ENCODE results near the gene ARHGAP28. TPM values are rescaled to one million over a fixed set of nuclear protein-coding genes. Genes with fewer than 3 reads are reported as not detected.

The ARHGAP28 gene
- total and polyA plus RNA-seq, 2 of the 13 experiments (the other 11 are each of a cell fraction or from before 2014, with no cell fraction given) = not detected

- DNase-seq (ENCODE audit: low spot score) = no peak
- intact Hi-C loops (cut with micrococcal nuclease; ENCODE audit: unreplicated experiment) = no loop called here
- Histone ChIP-seq H3K4me3 (replicated peaks in 1 of 3; ENCODE audit: insufficient read depth in 1 of 3, low read depth in 2 of 3, low read length in 3 of 3) (no peak overlapping the region), H4K20me1 (ENCODE audit: insufficient read depth, low read length) (no peaks in the 10 kb centered on the region), H3K4me1 (ENCODE audit: insufficient read depth, low read length) (peaks cover 29% of the 10 kb centered on the region), H3K27ac (ENCODE audit: extremely low read length, insufficient read depth, low read length) (no peak overlapping the region), H3K9ac (ENCODE audit: insufficient read depth, low read depth, low read length) (no peak overlapping the region), H2AFZ (ENCODE audit: low read length) (no peak overlapping the region), H3K36me3 (replicated peaks in 1 of 2; ENCODE audit: control insufficient read depth in 1 of 2, insufficient read depth in 2 of 2, low read length in 2 of 2) (no peaks in the 10 kb centered on the region), H3K4me2 (ENCODE audit: low read depth, low read length) (0 out of 2 replicates have a peak overlapping the region, but pooled peaks have one; percentile 2), H3K27me3 (ENCODE audit: control insufficient read depth in 1 of 2, insufficient read depth in 2 of 2, low read length in 2 of 2) (no peaks in the 10 kb centered on the region), H3K79me2 (ENCODE audit: insufficient read depth, low read length) (no peaks in the 10 kb centered on the region), H3K9me3 (ENCODE audit: low read length) (no peaks in the 10 kb centered on the region)
- 75% methylated on average over 3 of the region's 3 CpGs for WGBS (ENCODE audit: low lambda C conversion rate)
- FAIRE-seq = no peak
- in situ Hi-C loops (cut with HindIII; ENCODE audit: extremely low pct_ligation_motif_present, low pct_unique_long_range_greater_than_20kb) = no loop called here
- ChIA-PET POLR2A (no interaction called here), CTCF (ENCODE audit: low intra/inter-chr PET ratio, low total read pairs) (no interaction called here)
- no peak for ATAC-seq
- BruUV-seq (replicated peaks) = no TSS peak
- TF ChIP-seq PRDM10 (CRISPR knock-in tag; IDR thresholded peaks at IDR 0.05; ENCODE audit: low read depth) (no peak), AHR (CRISPR knock-in tag; IDR thresholded peaks at IDR 0.05) (no peak), GATA4 (IDR thresholded peaks at IDR 0.05; ENCODE audit: borderline replicate concordance, low read depth) (no peak), NR2F2 (IDR thresholded peaks at IDR 0.05; ENCODE audit: borderline replicate concordance, low read depth) (no peak), HHEX (CRISPR knock-in tag; IDR thresholded peaks at IDR 0.05) (no peak), ZNF564 (CRISPR knock-in tag; IDR thresholded peaks at IDR 0.05) (no peak), ZNF776 (CRISPR knock-in tag; IDR thresholded peaks at IDR 0.05) (no peak), FLYWCH1 (CRISPR knock-in tag; IDR thresholded peaks at IDR 0.05) (no peak), ATF3 (CRISPR knock-in tag; IDR thresholded peaks at IDR 0.05) (no peak), PHF21A (CRISPR knock-in tag; IDR thresholded peaks at IDR 0.05) (no peak), PHF5A (CRISPR knock-in tag; IDR thresholded peaks at IDR 0.05; ENCODE audit: low read depth, unreplicated experiment) (no peak), FOXP1 (IDR thresholded peaks at IDR 0.05) (no peak), FOXP1 (CRISPR knock-in tag; IDR thresholded peaks at IDR 0.05) (no peak), STAT5B (CRISPR knock-in tag; IDR thresholded peaks at IDR 0.05) (no peak), KDM5B (CRISPR knock-in tag; IDR thresholded peaks at IDR 0.05; ENCODE audit: borderline replicate concordance) (no peak)
- TF ChIP-seq, protein P1, sequence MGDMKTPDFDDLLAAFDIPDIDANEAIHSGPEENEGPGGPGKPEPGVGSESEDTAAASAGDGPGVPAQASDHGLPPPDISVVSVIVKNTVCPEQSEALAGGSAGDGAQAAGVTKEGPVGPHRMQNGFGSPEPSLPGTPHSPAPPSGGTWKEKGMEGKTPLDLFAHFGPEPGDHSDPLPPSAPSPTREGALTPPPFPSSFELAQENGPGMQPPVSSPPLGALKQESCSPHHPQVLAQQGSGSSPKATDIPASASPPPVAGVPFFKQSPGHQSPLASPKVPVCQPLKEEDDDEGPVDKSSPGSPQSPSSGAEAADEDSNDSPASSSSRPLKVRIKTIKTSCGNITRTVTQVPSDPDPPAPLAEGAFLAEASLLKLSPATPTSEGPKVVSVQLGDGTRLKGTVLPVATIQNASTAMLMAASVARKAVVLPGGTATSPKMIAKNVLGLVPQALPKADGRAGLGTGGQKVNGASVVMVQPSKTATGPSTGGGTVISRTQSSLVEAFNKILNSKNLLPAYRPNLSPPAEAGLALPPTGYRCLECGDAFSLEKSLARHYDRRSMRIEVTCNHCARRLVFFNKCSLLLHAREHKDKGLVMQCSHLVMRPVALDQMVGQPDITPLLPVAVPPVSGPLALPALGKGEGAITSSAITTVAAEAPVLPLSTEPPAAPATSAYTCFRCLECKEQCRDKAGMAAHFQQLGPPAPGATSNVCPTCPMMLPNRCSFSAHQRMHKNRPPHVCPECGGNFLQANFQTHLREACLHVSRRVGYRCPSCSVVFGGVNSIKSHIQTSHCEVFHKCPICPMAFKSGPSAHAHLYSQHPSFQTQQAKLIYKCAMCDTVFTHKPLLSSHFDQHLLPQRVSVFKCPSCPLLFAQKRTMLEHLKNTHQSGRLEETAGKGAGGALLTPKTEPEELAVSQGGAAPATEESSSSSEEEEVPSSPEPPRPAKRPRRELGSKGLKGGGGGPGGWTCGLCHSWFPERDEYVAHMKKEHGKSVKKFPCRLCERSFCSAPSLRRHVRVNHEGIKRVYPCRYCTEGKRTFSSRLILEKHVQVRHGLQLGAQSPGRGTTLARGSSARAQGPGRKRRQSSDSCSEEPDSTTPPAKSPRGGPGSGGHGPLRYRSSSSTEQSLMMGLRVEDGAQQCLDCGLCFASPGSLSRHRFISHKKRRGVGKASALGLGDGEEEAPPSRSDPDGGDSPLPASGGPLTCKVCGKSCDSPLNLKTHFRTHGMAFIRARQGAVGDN (CRISPR knock-in tag; IDR thresholded peaks at IDR 0.05) = no peak
- TF ChIP-seq, protein P2, sequence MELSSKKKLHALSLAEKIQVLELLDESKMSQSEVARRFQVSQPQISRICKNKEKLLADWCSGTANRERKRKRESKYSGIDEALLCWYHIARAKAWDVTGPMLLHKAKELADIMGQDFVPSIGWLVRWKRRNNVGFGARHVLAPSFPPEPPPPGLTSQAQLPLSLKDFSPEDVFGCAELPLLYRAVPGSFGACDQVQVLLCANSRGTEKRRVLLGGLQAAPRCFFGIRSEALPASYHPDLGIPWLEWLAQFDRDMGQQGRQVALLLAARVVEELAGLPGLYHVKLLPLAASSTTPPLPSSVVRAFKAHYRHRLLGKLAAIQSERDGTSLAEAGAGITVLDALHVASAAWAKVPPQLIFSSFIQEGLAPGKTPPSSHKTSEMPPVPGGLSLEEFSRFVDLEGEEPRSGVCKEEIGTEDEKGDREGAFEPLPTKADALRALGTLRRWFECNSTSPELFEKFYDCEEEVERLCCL (CRISPR knock-in tag; IDR thresholded peaks at IDR 0.05; ENCODE audit: borderline replicate concordance) = no peak
These were observed 213.2 kb downstream of the ARHGAP28 start for GRCh38 chr18:6942742-6943141.

All from HepG2 (cell line).